ENCODE results near the gene MFSD12.

DNA sequence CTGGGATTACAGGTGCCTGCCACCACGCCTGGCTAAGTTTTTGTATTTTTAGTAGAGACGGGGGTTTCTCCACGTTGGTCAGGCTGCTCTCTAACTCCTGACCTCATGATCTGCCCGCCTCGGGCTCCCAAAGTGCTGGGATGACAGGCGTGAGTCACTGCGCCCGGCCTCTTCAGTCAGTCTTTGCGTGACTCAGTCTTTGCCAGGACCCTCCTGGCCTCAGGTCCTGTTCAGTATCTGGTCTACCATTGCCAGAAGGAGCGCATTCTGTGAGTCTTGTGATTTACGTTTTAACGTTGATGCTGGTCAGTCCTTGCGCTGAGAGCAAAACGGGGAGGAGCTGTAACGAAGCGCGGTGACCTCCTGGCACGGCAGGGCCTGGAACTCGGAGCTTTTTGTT lies 7.8 kb upstream of the MFSD12 start:
- TF ChIP-seq, protein P1, sequence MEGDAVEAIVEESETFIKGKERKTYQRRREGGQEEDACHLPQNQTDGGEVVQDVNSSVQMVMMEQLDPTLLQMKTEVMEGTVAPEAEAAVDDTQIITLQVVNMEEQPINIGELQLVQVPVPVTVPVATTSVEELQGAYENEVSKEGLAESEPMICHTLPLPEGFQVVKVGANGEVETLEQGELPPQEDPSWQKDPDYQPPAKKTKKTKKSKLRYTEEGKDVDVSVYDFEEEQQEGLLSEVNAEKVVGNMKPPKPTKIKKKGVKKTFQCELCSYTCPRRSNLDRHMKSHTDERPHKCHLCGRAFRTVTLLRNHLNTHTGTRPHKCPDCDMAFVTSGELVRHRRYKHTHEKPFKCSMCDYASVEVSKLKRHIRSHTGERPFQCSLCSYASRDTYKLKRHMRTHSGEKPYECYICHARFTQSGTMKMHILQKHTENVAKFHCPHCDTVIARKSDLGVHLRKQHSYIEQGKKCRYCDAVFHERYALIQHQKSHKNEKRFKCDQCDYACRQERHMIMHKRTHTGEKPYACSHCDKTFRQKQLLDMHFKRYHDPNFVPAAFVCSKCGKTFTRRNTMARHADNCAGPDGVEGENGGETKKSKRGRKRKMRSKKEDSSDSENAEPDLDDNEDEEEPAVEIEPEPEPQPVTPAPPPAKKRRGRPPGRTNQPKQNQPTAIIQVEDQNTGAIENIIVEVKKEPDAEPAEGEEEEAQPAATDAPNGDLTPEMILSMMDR (IDR thresholded peaks at IDR 0.05): no peak
- TF ChIP-seq POLR2AphosphoS5 (IDR thresholded peaks at IDR 0.05): no peak
- no peak for TF ChIP-seq POLR2A (IDR thresholded peaks at IDR 0.05)
